Loucy (cell line): ENCODE data around the gene MET.
"Not testable (repeated sequence)": the region's sequence is repeated elsewhere in the genome, so short reads cannot be mapped to it uniquely, and the experiment has no call there.

ENCODE experiments used
- H2AFZ ChIP-seq: fragments of 200-600 bp; sonication (generic); 2 replicates; pipeline ENCODE4 v1.6.0; 2016; ENCODE audit warnings: antibody characterized with exemption, mild to moderate bottlenecking, low read length, moderate library complexity
- H3F3A ChIP-seq: fragments of 200-600 bp; 2 replicates; pipeline ENCODE4 v1.6.0; 2016; ENCODE audit warnings: antibody characterized with exemption, low read depth, mild to moderate bottlenecking
- H3K27me3 ChIP-seq: fragments of 200-600 bp; sonication (generic); 2 replicates; pipeline ENCODE4 v1.6.1; 2014; ENCODE audit warnings: low read length, mild to moderate bottlenecking; ENCODE audit not compliant: insufficient read depth, poor library complexity, severe bottlenecking
- H3K36me3 ChIP-seq: fragments of 200-600 bp; sonication (generic); 2 replicates; pipeline ENCODE4 v1.6.1; 2016; ENCODE audit warnings: low read length; ENCODE audit not compliant: insufficient read depth
- H3K4me1 ChIP-seq: fragments of 200-600 bp; sonication (generic); 2 replicates; pipeline ENCODE4 v1.5.1; 2014; ENCODE audit warnings: low read length, mild to moderate bottlenecking; ENCODE audit not compliant: insufficient read depth, poor library complexity, severe bottlenecking
- H3K4me2 ChIP-seq: fragments of 200-600 bp; sonication (generic); 2 replicates; pipeline ENCODE4 v1.6.0; 2014; ENCODE audit warnings: antibody characterized with exemption, low read length, low read depth, mild to moderate bottlenecking; ENCODE audit not compliant: poor library complexity, severe bottlenecking
- H3K4me3 ChIP-seq: fragments of 200-600 bp; sonication (generic); 2 replicates; pipeline ENCODE4 v1.5.1; 2014; ENCODE audit warnings: low read length, mild to moderate bottlenecking, mixed read lengths; ENCODE audit not compliant: poor library complexity, severe bottlenecking
- H3K79me2 ChIP-seq: fragments of 200-600 bp; sonication (generic); 2 replicates; pipeline ENCODE4 v1.6.1; 2014; ENCODE audit warnings: low read length; ENCODE audit not compliant: insufficient read depth
- H3K9ac ChIP-seq: fragments of 200-600 bp; sonication (generic); 2 replicates; pipeline ENCODE4 v1.6.0; 2014; ENCODE audit warnings: mild to moderate bottlenecking, low read depth, low read length, moderate library complexity; ENCODE audit not compliant: poor library complexity, severe bottlenecking
- H3K9me2 ChIP-seq: fragments of 200-600 bp; sonication (generic); replicated peaks from 2 replicates; pipeline ENCODE4 v1.6.1; 2016; ENCODE audit warnings: low read depth, low read length, mixed read lengths
- H3K9me3 ChIP-seq: fragments of 200-600 bp; sonication (generic); 2 replicates; pipeline ENCODE4 v1.6.1; 2014; ENCODE audit warnings: mild to moderate bottlenecking, antibody characterized with exemption, low read length, low read depth; ENCODE audit not compliant: insufficient read depth
- H4K20me1 ChIP-seq: fragments of 200-600 bp; sonication (generic); 2 replicates; pipeline ENCODE4 v1.6.0; 2014; ENCODE audit warnings: antibody characterized with exemption, low read length, mild to moderate bottlenecking; ENCODE audit not compliant: insufficient read depth, poor library complexity, severe bottlenecking
- CTCF ChIP-seq: fragments of 200-600 bp; sonication (generic); conservative IDR thresholded peaks from 2 replicates; pipeline ENCODE4 v1.5.1; 2014; ENCODE audit warnings: mild to moderate bottlenecking, antibody characterized with exemption, low read length
- EZH2phosphoT487 ChIP-seq: fragments of 200-600 bp; IDR thresholded peaks from 2 replicates; pipeline ENCODE4 v1.6.1; 2018; ENCODE audit warnings: antibody characterized with exemption, mild to moderate bottlenecking, moderate library complexity, borderline replicate concordance

MET gene

GRCh38 chr7:116632384-116632783 lies 39.6 kb upstream of the MET start:
- H2AFZ ChIP-seq, result no peak overlapping the region
- H3K9me3 ChIP-seq, result no peaks in the 10 kb centered on the region
- H3K9me2 ChIP-seq, result no peaks in the 10 kb centered on the region
- no peak for TF ChIP-seq EZH2phosphoT487
- TF ChIP-seq CTCF, result no peak
- no peak overlapping the region for H3K4me3 ChIP-seq
- H3K4me2 ChIP-seq, result no peak overlapping the region
- H3K79me2 ChIP-seq, result no peaks in the 10 kb centered on the region
- H3K27me3 ChIP-seq, result no peaks in the 10 kb centered on the region
- H3K9ac ChIP-seq, result no peak overlapping the region
- no peaks in the 10 kb centered on the region for H4K20me1 ChIP-seq
- no peaks in the 10 kb centered on the region for H3F3A ChIP-seq
- no peaks in the 10 kb centered on the region for H3K36me3 ChIP-seq
- no peaks in the 10 kb centered on the region for H3K4me1 ChIP-seq

- H3K4me3 ChIP-seq, result no peak overlapping the region
- H3K4me2 ChIP-seq, result no peak overlapping the region
- no peaks in the 10 kb centered on the region for H3K79me2 ChIP-seq
- H3K9ac ChIP-seq, result no peak overlapping the region
- H3K9me2 ChIP-seq, result no peaks in the 10 kb centered on the region
- no peaks in the 10 kb centered on the region for H4K20me1 ChIP-seq
- no peaks in the 10 kb centered on the region for H3F3A ChIP-seq
- TF ChIP-seq EZH2phosphoT487, result no peak
- no peak; the same call in 1 of the 2 replicates for TF ChIP-seq CTCF
- no peaks in the 10 kb centered on the region for H3K4me1 ChIP-seq
- no peaks in the 10 kb centered on the region for H3K9me3 ChIP-seq
- H2AFZ ChIP-seq, result no peak overlapping the region
- H3K36me3 ChIP-seq, result no peaks in the 10 kb centered on the region
- H3K27me3 ChIP-seq, result no peaks in the 10 kb centered on the region
Measured at GRCh38 chr7:116633131-116633988, 38.6 kb upstream of the MET start.

GRCh38 chr7:116636997-116637396 lies 35.0 kb upstream of the MET start:
- no peaks in the 10 kb centered on the region for H4K20me1 ChIP-seq
- H3K4me2 ChIP-seq, result no peak overlapping the region
- H3K9ac ChIP-seq, result no peak overlapping the region
- no peaks in the 10 kb centered on the region for H3K4me1 ChIP-seq
- no peaks in the 10 kb centered on the region for H3F3A ChIP-seq
- TF ChIP-seq CTCF, result no peak
- no peak for TF ChIP-seq EZH2phosphoT487
- H3K4me3 ChIP-seq, result no peak overlapping the region
- H3K9me3 ChIP-seq, result no peaks in the 10 kb centered on the region
- no peaks in the 10 kb centered on the region for H3K27me3 ChIP-seq
- no peaks in the 10 kb centered on the region for H3K9me2 ChIP-seq
- no peaks in the 10 kb centered on the region for H3K36me3 ChIP-seq
- no peak overlapping the region for H2AFZ ChIP-seq
- H3K79me2 ChIP-seq, result no peaks in the 10 kb centered on the region

GRCh38 chr7:116638592-116638991 lies 33.4 kb upstream of the MET start:
- H3K36me3 ChIP-seq, H3K9me2 ChIP-seq, H4K20me1 ChIP-seq, H2AFZ ChIP-seq, H3K4me1 ChIP-seq, H3F3A ChIP-seq, H3K9ac ChIP-seq, H3K79me2 ChIP-seq, H3K4me2 ChIP-seq, H3K4me3 ChIP-seq, H3K9me3 ChIP-seq, H3K27me3 ChIP-seq: not testable (repeated sequence)
